Osteoblast (primary cell): ENCODE results near the gene ERBB4. TPM values are rescaled to one million over a fixed set of nuclear protein-coding genes. Genes with fewer than 3 reads are reported as not detected.
"Not testable (repeated sequence)": the region's sequence is repeated elsewhere in the genome, so short reads cannot be mapped to it uniquely, and the experiment has no call there.

ENCODE experiments used
- DNase-seq: peaks from one replicate; pipeline ENCODE4 v3.0.0; 2011; ENCODE audit warnings: low spot score, mixed read lengths; ENCODE audit not compliant: insufficient read length; ENCODE audit errors: missing footprints
- H2AFZ ChIP-seq: 2 replicates; pipeline ENCODE4 v1.6.0; 2011; ENCODE audit warnings: mild to moderate bottlenecking, low read length
- H3K27ac ChIP-seq: 2 replicates; pipeline ENCODE4 v1.5.1; 2011; ENCODE audit warnings: mild to moderate bottlenecking, low read depth, low read length, moderate library complexity
- H3K27me3 ChIP-seq: 2 replicates; pipeline ENCODE4 v1.6.0; 2012; ENCODE audit warnings: mild to moderate bottlenecking, control low read depth, inconsistent platforms, low read length, moderate library complexity; ENCODE audit not compliant: insufficient read depth
- H3K36me3 ChIP-seq: 2 replicates; pipeline ENCODE4 v1.5.1; 2011; ENCODE audit warnings: mild to moderate bottlenecking, low read length, control low read depth, moderate library complexity; ENCODE audit not compliant: insufficient read depth
- H3K4me1 ChIP-seq: 2 replicates; pipeline ENCODE4 v1.5.1; 2011; ENCODE audit warnings: mild to moderate bottlenecking, low read length, control low read depth, moderate library complexity; ENCODE audit not compliant: insufficient read depth
- H3K4me2 ChIP-seq: 2 replicates; pipeline ENCODE4 v1.6.0; 2011; ENCODE audit warnings: mild to moderate bottlenecking, low read length; ENCODE audit not compliant: insufficient read depth
- H3K4me3 ChIP-seq: fragments of 200-600 bp; sonication (generic); 3 replicates; pipeline ENCODE4 v1.5.1; 2012; ENCODE audit warnings: mild to moderate bottlenecking, low read length, inconsistent platforms; ENCODE audit not compliant: insufficient read depth
- H3K79me2 ChIP-seq: 2 replicates; pipeline ENCODE4 v1.6.0; 2012; ENCODE audit warnings: mild to moderate bottlenecking, low read length, control low read depth, inconsistent platforms; ENCODE audit not compliant: insufficient read depth
- H3K9me3 ChIP-seq: 2 replicates; pipeline ENCODE4 v1.5.1; 2011; ENCODE audit warnings: low read depth, low read length, control low read depth
- H4K20me1 ChIP-seq: 2 replicates; pipeline ENCODE4 v1.6.0; 2012; ENCODE audit warnings: mild to moderate bottlenecking, low read length, control low read depth; ENCODE audit not compliant: insufficient read depth
- CTCF ChIP-seq: IDR thresholded peaks from 2 replicates; pipeline ENCODE4 v1.5.1; 2011; ENCODE audit warnings: mild to moderate bottlenecking, low read depth, low read length, moderate library complexity; ENCODE audit errors: extremely low read depth
- total RNA-seq: library from RNA; depleted of rRNA; stranded (reverse); fragments of >200 nt; gene quantifications from 2 replicates; pipeline ENCODE4 v1.2.3, GENCODE V29; 2012

The ERBB4 gene
- total RNA-seq, 1 donor: under 0.01 TPM

DNA sequence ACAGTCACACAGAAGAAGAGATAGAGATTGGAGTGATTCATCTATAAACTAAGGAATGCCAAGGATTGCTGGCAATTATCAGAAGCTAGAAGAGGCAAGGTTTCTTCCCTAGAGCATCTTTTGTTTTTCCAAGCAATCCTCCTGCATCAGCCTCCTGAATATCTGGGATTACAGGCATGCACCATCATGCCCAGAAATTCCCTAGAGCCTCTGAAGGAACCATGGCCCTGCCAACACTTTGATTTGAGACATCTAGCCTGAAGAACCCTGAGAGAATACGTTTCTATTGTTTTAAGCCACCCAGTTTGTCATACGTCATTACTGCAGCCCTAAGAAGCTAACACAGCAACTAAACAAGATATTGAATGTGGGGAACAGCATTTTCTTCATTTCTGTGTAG is 525.0 kb downstream of the ERBB4 start:
- H3K4me1 ChIP-seq: peaks cover 31% of the 10 kb centered on the region
- H3K79me2 ChIP-seq: no peaks in the 10 kb centered on the region
- H2AFZ ChIP-seq: no peak overlapping the region
- H3K4me2 ChIP-seq: no peak overlapping the region
- TF ChIP-seq CTCF: no peak
- no peak for DNase-seq
- no peaks in the 10 kb centered on the region for H3K36me3 ChIP-seq
- H3K27ac ChIP-seq: peak overlapping the region; percentile 51
- no peaks in the 10 kb centered on the region for H3K9me3 ChIP-seq
- no peaks in the 10 kb centered on the region for H3K27me3 ChIP-seq
- no peak overlapping the region for H3K4me3 ChIP-seq
- no peaks in the 10 kb centered on the region for H4K20me1 ChIP-seq

GRCh38 chr2:212010305-212010704 is 528.3 kb downstream of the ERBB4 start:
- not testable (repeated sequence) for H4K20me1 ChIP-seq, H3K79me2 ChIP-seq, H3K4me3 ChIP-seq, H3K4me2 ChIP-seq, H3K36me3 ChIP-seq, H3K27me3 ChIP-seq, H3K27ac ChIP-seq, H2AFZ ChIP-seq, H3K9me3 ChIP-seq, DNase-seq
- peaks cover 13% of the 10 kb centered on the region for H3K4me1 ChIP-seq

DNA sequence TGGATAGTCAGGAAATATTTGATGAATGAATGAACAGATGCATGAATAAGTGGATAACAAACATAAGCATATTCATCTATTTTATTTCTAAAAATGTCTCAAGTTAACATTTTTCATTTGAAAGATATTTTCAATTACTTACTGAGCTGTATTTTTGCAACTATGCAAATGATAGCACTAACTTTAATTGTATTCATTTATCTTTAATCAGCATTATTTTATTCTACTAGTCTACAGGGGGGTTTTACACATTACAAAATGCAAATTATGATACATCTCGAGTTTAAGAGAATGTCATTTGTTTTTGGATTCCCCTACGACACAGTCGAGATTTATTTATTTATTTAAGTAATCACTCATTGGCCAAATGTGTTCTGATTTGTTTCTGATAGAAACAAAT is 530.6 kb downstream of the ERBB4 start:
- no peaks in the 10 kb centered on the region for H3K27me3 ChIP-seq
- TF ChIP-seq CTCF: no peak
- H3K4me1 ChIP-seq: peaks cover 1% of the 10 kb centered on the region
- H3K27ac ChIP-seq: no peak overlapping the region
- DNase-seq: no peak
- H3K4me2 ChIP-seq: no peak overlapping the region
- no peaks in the 10 kb centered on the region for H4K20me1 ChIP-seq
- H3K9me3 ChIP-seq: no peaks in the 10 kb centered on the region
- no peaks in the 10 kb centered on the region for H3K36me3 ChIP-seq
- H3K4me3 ChIP-seq: no peak overlapping the region
- H2AFZ ChIP-seq: no peak overlapping the region
- H3K79me2 ChIP-seq: no peaks in the 10 kb centered on the region

- TF ChIP-seq CTCF: peak; percentile 73
- no peak overlapping the region for H3K4me3 ChIP-seq
- DNase-seq: peak; percentile 85
Observed at GRCh38 chr2:212005085-212005671, 533.4 kb downstream of the ERBB4 start.

More at GRCh38 chr2:212005085-212005671, 533.4 kb downstream of the ERBB4 start:
- H3K9me3 ChIP-seq: no peaks in the 10 kb centered on the region
- no peaks in the 10 kb centered on the region for H3K4me1 ChIP-seq
- no peaks in the 10 kb centered on the region for H3K36me3 ChIP-seq
- no peak overlapping the region for H2AFZ ChIP-seq
- no peak overlapping the region for H3K27ac ChIP-seq
- H3K79me2 ChIP-seq: no peaks in the 10 kb centered on the region
- no peak overlapping the region for H3K4me2 ChIP-seq
- no peaks in the 10 kb centered on the region for H4K20me1 ChIP-seq
- no peaks in the 10 kb centered on the region for H3K27me3 ChIP-seq
